Activated CD8-positive, alpha-beta T cell treated with anti-CD3 and anti-CD28 coated beads for 36 hours (primary cell): ENCODE data around the gene OR12D1. TPM values are rescaled to one million over a fixed set of nuclear protein-coding genes. Genes with fewer than 3 reads are reported as not detected.

Experiments
- ATAC-seq: fragments of 200-7000 bp; cut with Tn5 transposase; one replicate; pipeline ENCODE4 v1.10.0; 2021; ENCODE audit warnings: mild to moderate bottlenecking, moderate library complexity
- CTCF ChIA-PET: fragments of 350-600 bp; sonication (Branson Sonifier 250); formaldehyde crosslinking; loops from one replicate; lab custom pipeline; 2021; ENCODE audit warnings: antibody characterized with exemption; lab: Charles Lee
- POLR2A ChIA-PET: fragments of 350-600 bp; sonication (Branson Sonifier 250); formaldehyde crosslinking; loops from one replicate; lab custom pipeline; 2021; ENCODE audit warnings: antibody characterized with exemption; lab: Charles Lee
- DNase-seq: peaks from one replicate; pipeline ENCODE4 v3.0.0-alpha.2; 2020
- H3K27ac Mint-ChIP-seq: one replicate; pipeline ENCODE4 v1.8.0; 2021; ENCODE audit warnings: mild to moderate bottlenecking, mixed read lengths
- H3K27me3 Mint-ChIP-seq: one replicate; pipeline ENCODE4 v1.8.0; 2021; ENCODE audit warnings: mixed read lengths
- H3K36me3 Mint-ChIP-seq: one replicate; pipeline ENCODE4 v1.8.0; 2021; ENCODE audit warnings: low read depth, mixed read lengths
- H3K4me1 Mint-ChIP-seq: one replicate; pipeline ENCODE4 v1.8.0; 2021; ENCODE audit warnings: low read depth, mixed read lengths
- H3K4me3 Mint-ChIP-seq: one replicate; pipeline ENCODE4 v1.8.0; 2021; ENCODE audit warnings: mild to moderate bottlenecking, moderate library complexity, mixed read lengths
- H3K9me3 Mint-ChIP-seq: one replicate; pipeline ENCODE4 v1.8.0; 2021; ENCODE audit warnings: mixed read lengths
- CTCF ChIP-seq: fragments of 200-600 bp; IDR thresholded peaks from one replicate; pipeline ENCODE4 v1.8.0; 2022; ENCODE audit warnings: antibody characterized with exemption, mild to moderate bottlenecking
- intact Hi-C: fragments of 100-400 bp; cut with micrococcal nuclease; formaldehyde crosslinking; loops from one replicate; pipeline ENCODE4 v1.10.0; 2022
- total RNA-seq, 2 experiments: library from RNA; stranded (reverse); gene quantifications; one replicate each; pipeline ENCODE4 v1.2.3, GENCODE V29; 2021

Gene OR12D1
- total RNA-seq = not detected

GRCh38 chr6:29414588-29414987 lies at the start of gene OR12D1:
OR12D1 (plus strand) TSS chr6:29414928.
- POLR2A ChIA-PET = no interaction called here
- Mint-ChIP-seq H3K36me3 (no peaks in the 10 kb centered on the region), H3K9me3 (peaks cover 8% of the 10 kb centered on the region), H3K27ac (no peak within 1 kb of the TSS), H3K4me3 (no peak within 1 kb of the TSS), H3K4me1 (no peaks in the 10 kb centered on the region), H3K27me3 (peaks cover 39% of the 10 kb centered on the region)
- DNase-seq (no peak), ATAC-seq (no peak)
- intact Hi-C loops = no loop called here
- CTCF ChIA-PET = no interaction called here
- no peak for TF ChIP-seq CTCF

GRCh38 chr6:29368765-29369164 lies 46.0 kb upstream of the OR12D1 start, which contains the start of gene OR5V1:
OR5V1 (minus strand) TSS chr6:29368865; CDS start chr6:29356195, 12,670 bp downstream.
- Mint-ChIP-seq H3K4me3 (no peak within 1 kb of the TSS), H3K36me3 (no peaks in the 10 kb centered on the region)

GRCh38 chr6:29375191-29375590 lies 39.5 kb upstream of the OR12D1 start, which contains the start of gene OR12D3:
OR12D3 (minus strand) TSS chr6:29375291; CDS start chr6:29375287, 4 bp downstream.
- ATAC-seq (no peak), DNase-seq (no peak)
- POLR2A ChIA-PET = no interaction called here
- Mint-ChIP-seq H3K36me3 (no peaks in the 10 kb centered on the region), H3K4me1 (no peaks in the 10 kb centered on the region), H3K4me3 (no peak within 1 kb of the TSS), H3K9me3 (no peaks in the 10 kb centered on the region), H3K27me3 (peaks cover 31% of the 10 kb centered on the region), H3K27ac (no peak within 1 kb of the TSS)
- intact Hi-C loops = no loop called here
- CTCF ChIA-PET = interaction anchor here (1.0 kb wide), 1 partner anchor 279 kb away, joined by 3 read pairs; no protein-coding TSS in a partner anchor
- no peak for TF ChIP-seq CTCF

More at GRCh38 chr6:29368765-29369164, 46.0 kb upstream of the OR12D1 start, which contains the start of gene OR5V1:
- CTCF ChIA-PET = no interaction called here
- DNase-seq (no peak), ATAC-seq (no peak)
- POLR2A ChIA-PET = no interaction called here
- no peak for TF ChIP-seq CTCF
- intact Hi-C loops = no loop called here
- peaks cover 24% of the 10 kb centered on the region for H3K27me3 Mint-ChIP-seq
- H3K9me3 Mint-ChIP-seq = no peaks in the 10 kb centered on the region
- H3K27ac Mint-ChIP-seq = no peak within 1 kb of the TSS
- H3K4me1 Mint-ChIP-seq = no peaks in the 10 kb centered on the region

GRCh38 chr6:29376003-29376402 lies 38.7 kb upstream of the OR12D1 start:
- DNase-seq (no peak), ATAC-seq (no peak)
- H3K9me3 Mint-ChIP-seq = no peaks in the 10 kb centered on the region
- H3K4me3 Mint-ChIP-seq = no peak overlapping the region
- H3K36me3 Mint-ChIP-seq = no peaks in the 10 kb centered on the region
- ChIA-PET CTCF (interaction anchor here (1.0 kb wide), 1 partner anchor 278 kb away, joined by 3 read pairs; no protein-coding TSS in a partner anchor), POLR2A (no interaction called here)
- H3K27me3 Mint-ChIP-seq = peaks cover 28% of the 10 kb centered on the region
- no peaks in the 10 kb centered on the region for H3K4me1 Mint-ChIP-seq
- intact Hi-C loops = no loop called here
- no peak for TF ChIP-seq CTCF
- no peak overlapping the region for H3K27ac Mint-ChIP-seq

- POLR2A ChIA-PET = no interaction called here
- no peak for DNase-seq
- CTCF ChIA-PET = no interaction called here
Observed at GRCh38 chr6:29388533-29388932, 26.2 kb upstream of the OR12D1 start.

More at GRCh38 chr6:29388533-29388932, 26.2 kb upstream of the OR12D1 start:
- no peak overlapping the region for H3K27ac Mint-ChIP-seq
- H3K9me3 Mint-ChIP-seq = no peaks in the 10 kb centered on the region
- no peak for TF ChIP-seq CTCF
- H3K36me3 Mint-ChIP-seq = no peaks in the 10 kb centered on the region
- ATAC-seq = no peak
- intact Hi-C loops = no loop called here
- peaks cover 31% of the 10 kb centered on the region for H3K27me3 Mint-ChIP-seq
- H3K4me3 Mint-ChIP-seq = no peak overlapping the region
- H3K4me1 Mint-ChIP-seq = no peaks in the 10 kb centered on the region
